ENCODE data around the gene POLR2J.

- TF ChIP-seq FOXA1 (IDR thresholded peaks at IDR 0.05) = no peak
- TF ChIP-seq SP1 (IDR thresholded peaks at IDR 0.05) = no peak
- no peak for TF ChIP-seq LEF1 (IDR thresholded peaks at IDR 0.05; ENCODE audit: borderline replicate concordance)
- no peak for TF ChIP-seq FOXM1 (IDR thresholded peaks at IDR 0.05; ENCODE audit: borderline replicate concordance)
- TF ChIP-seq BHLHE40 (IDR thresholded peaks at IDR 0.05; ENCODE audit: borderline replicate concordance) = no peak
- no peak for TF ChIP-seq NFRKB (IDR thresholded peaks at IDR 0.05)
- TF ChIP-seq PKNOX1 (IDR thresholded peaks at IDR 0.05) = no peak
- no peak for TF ChIP-seq TARDBP (IDR thresholded peaks at IDR 0.05)
- TF ChIP-seq FOXK2 (IDR thresholded peaks at IDR 0.05) = no peak
- TF ChIP-seq ZNF384 (IDR thresholded peaks at IDR 0.05) = no peak
- no peak for TF ChIP-seq HDGF (IDR thresholded peaks at IDR 0.05; ENCODE audit: borderline replicate concordance)
- no peak for TF ChIP-seq ELF4 (IDR thresholded peaks at IDR 0.05)
- TF ChIP-seq L3MBTL2 (conservative IDR thresholded peaks at IDR 0.05) = no peak
- TF ChIP-seq SUZ12 (IDR thresholded peaks at IDR 0.05) = no peak
These were observed 53.9 kb downstream of the POLR2J start for GRCh38 chr7:102424787-102425218.
